Right kidney (tissue), 1 donor: ENCODE results near the gene RESP18.
"Not testable (repeated sequence)": the region's sequence is repeated elsewhere in the genome, so short reads cannot be mapped to it uniquely, and the experiment has no call there.

Source experiments
- DNase-seq: peaks from one replicate; pipeline ENCODE4 v3.0.0-alpha.2; 2016

RESP18 gene

GRCh38 chr2:219325657-219326315, 6.8 kb downstream of the RESP18 start:
- DNase-seq: no peak

- DNase-seq: no peak
Observed at GRCh38 chr2:219325136-219325535, 7.4 kb downstream of the RESP18 start.

GRCh38 chr2:219323434-219323833, 9.1 kb downstream of the RESP18 start:
- DNase-seq: no peak

GRCh38 chr2:219314804-219315468, 17.6 kb downstream of the RESP18 start:
- DNase-seq: no peak

- not testable (repeated sequence) for DNase-seq
Observed at GRCh38 chr2:219312683-219313263, 19.8 kb downstream of the RESP18 start.

GRCh38 chr2:219309278-219309677, 23.3 kb downstream of the RESP18 start, which contains the start of gene PTPRN:
TSS of gene PTPRN (minus strand) at chr2:219309401. CDS start at chr2:219309332, 69 bp downstream.
- DNase-seq: no peak

GRCh38 chr2:219308142-219309101, 24.1 kb downstream of the RESP18 start:
- DNase-seq: peak; percentile 64

- no peak for DNase-seq
Observed at GRCh38 chr2:219306047-219306446, 26.5 kb downstream of the RESP18 start.

GRCh38 chr2:219304223-219304622, 28.3 kb downstream of the RESP18 start:
- DNase-seq: no peak

GRCh38 chr2:219302412-219302968, 30.1 kb downstream of the RESP18 start:
- DNase-seq: no peak

- DNase-seq: no peak
Observed at GRCh38 chr2:219300022-219300421, 32.5 kb downstream of the RESP18 start.

- no peak for DNase-seq
Observed at GRCh38 chr2:219299372-219299760, 33.2 kb downstream of the RESP18 start.

GRCh38 chr2:219298759-219299371, 33.7 kb downstream of the RESP18 start:
- DNase-seq: peak; percentile 62

GRCh38 chr2:219297766-219298456, 34.6 kb downstream of the RESP18 start:
- DNase-seq: no peak

- no peak for DNase-seq
Observed at GRCh38 chr2:219296631-219297391, 35.7 kb downstream of the RESP18 start.

- DNase-seq: no peak
Observed at GRCh38 chr2:219296142-219296541, 36.4 kb downstream of the RESP18 start.

- peak; percentile 98 for DNase-seq
Observed at GRCh38 chr2:219294356-219295351, 37.9 kb downstream of the RESP18 start.

GRCh38 chr2:219293736-219294231, 38.8 kb downstream of the RESP18 start:
- DNase-seq: no peak

GRCh38 chr2:219292616-219293015, 39.9 kb downstream of the RESP18 start:
- no peak for DNase-seq
